HG03025 (cell line): Measurements from ENCODE around the gene MZF1.

Source experiments
- ATAC-seq: cut with Tn5 transposase; IDR thresholded peaks from one replicate; pipeline ENCODE4 v1.9.1; 2021; ENCODE audit warnings: mild to moderate bottlenecking, moderate library complexity; ENCODE audit not compliant: unreplicated experiment, low FRiP score

MZF1 gene

GRCh38 chr19:58515259-58515658 lies 57.9 kb downstream of the MZF1 start:
- ATAC-seq = no peak

- ATAC-seq = no peak
These were observed 58.5 kb downstream of the MZF1 start for GRCh38 chr19:58514564-58515022.

GRCh38 chr19:58513694-58514563 lies 59.2 kb downstream of the MZF1 start:
- ATAC-seq = peak; percentile 42

GRCh38 chr19:58513213-58513693 lies 59.9 kb downstream of the MZF1 start:
- no peak for ATAC-seq
